Subcutaneous adipose tissue (tissue), 4 donors: ENCODE results near the gene LCE5A. TPM values are rescaled to one million over a fixed set of nuclear protein-coding genes. Genes with fewer than 3 reads are reported as not detected.

ENCODE experiments used
- total RNA-seq, 4 donors: library from RNA; depleted of rRNA; stranded (reverse); fragments of >200 nt; gene quantifications; one replicate each; pipeline ENCODE4 v1.1.0, GENCODE V29; 2016
- TF ChIP-seq, protein P1 (sequence below): fragments of 450-650 bp; IDR thresholded peaks from one replicate; pipeline ENCODE4 v1.5.1; 2016; ENCODE audit warnings: low read depth, mild to moderate bottlenecking, control low read depth, antibody characterized with exemption, moderate library complexity

Gene LCE5A
- total RNA-seq, 4 donors from 2014 or later: not detected

DNA sequence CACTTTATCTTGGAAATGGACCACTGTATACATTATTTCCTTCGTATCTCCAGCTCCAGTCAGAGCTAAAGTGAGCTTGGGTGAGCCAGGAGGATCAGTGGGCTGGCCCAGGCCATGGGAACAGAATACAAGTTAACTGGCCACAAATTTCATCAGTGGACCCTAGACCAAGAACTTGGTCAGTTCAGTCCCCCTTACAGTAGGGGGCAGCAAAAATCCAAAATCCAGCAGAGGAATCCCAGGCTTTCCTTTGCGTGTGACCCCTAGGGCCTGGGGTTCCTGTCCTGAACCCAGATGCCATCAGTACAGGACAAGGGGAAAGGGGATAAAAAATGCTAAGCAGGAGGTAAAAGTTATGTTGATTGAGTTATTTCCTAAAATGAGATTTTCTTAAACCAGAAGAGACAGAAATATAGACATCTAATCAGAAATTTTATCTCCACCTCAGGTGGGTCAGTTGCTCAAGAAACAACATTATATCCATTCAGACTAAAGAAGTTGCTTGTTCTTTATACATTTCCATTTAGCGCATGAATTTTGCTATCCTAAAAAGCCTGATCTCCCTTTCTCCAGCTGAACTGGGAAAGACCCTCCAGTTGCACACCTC lies 24.1 kb upstream of the LCE5A start:
- TF ChIP-seq, protein P1, sequence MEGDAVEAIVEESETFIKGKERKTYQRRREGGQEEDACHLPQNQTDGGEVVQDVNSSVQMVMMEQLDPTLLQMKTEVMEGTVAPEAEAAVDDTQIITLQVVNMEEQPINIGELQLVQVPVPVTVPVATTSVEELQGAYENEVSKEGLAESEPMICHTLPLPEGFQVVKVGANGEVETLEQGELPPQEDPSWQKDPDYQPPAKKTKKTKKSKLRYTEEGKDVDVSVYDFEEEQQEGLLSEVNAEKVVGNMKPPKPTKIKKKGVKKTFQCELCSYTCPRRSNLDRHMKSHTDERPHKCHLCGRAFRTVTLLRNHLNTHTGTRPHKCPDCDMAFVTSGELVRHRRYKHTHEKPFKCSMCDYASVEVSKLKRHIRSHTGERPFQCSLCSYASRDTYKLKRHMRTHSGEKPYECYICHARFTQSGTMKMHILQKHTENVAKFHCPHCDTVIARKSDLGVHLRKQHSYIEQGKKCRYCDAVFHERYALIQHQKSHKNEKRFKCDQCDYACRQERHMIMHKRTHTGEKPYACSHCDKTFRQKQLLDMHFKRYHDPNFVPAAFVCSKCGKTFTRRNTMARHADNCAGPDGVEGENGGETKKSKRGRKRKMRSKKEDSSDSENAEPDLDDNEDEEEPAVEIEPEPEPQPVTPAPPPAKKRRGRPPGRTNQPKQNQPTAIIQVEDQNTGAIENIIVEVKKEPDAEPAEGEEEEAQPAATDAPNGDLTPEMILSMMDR: no peak

DNA sequence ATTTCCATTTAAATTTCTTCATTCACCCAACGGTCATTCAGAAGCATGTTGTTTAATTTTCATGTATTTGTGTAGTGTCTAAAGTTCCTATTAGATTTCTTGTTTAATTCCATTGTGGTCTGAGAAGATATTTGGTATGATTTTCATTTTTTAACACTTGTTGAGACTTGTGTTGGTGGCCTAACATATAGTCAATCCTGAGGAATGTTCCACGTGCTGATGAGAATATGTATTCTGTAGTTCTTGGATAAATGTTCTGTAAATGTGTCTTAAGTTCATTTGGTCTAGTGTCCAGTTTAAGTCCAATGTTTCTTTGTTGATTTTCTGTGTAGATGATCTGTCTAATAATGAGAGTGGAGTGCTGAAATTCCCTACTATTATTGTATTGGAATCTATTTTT lies 22.7 kb upstream of the LCE5A start:
- TF ChIP-seq, protein P1: no peak

DNA sequence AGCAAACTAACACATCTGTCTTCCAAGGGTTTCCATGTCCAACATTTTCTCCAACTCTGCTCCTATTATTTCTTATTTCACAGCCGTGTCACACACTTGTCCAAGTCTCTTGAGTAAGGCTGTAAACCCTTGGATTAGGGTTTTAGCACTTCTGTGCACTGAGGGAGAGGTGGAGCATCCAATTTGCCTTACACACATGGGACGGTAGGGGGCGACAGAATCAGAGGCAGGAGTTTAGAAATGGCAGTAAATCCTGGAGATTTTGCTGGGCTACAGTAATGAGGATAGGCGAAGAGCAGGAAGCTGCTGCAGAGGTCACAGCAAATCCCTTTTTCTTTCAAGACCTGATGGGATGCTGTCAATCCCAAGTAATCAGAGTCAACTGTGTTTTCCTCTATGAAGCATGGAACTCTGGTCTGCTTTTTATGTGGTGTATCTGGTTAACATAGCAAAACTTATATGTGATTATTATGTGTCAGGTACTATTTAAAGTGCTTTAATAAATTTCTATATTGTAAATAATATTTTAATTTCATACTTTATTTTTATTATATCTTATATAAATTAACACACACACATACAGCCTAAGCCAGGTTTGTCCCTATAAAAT lies 15.4 kb upstream of the LCE5A start:
- TF ChIP-seq, protein P1: no peak

DNA sequence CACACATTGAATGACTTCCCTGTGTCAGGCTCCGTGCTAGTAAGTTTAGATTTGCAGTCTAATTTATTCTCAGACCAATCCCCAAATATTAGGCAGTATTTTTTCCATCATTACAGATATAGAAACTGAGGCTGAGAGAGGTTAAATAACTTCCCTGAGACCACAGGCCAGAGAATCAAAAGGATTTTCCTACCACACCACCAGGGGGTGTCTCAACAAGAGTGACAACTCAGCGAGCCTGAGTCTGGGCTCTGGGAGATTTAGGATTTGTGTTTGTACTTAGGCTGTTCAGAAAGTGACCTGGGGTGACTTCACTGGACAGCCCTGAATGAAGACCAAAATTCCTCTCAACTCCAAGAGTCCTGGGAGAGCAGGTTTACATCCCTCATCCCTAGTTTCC lies 13.3 kb upstream of the LCE5A start:
- TF ChIP-seq, protein P1: no peak

DNA sequence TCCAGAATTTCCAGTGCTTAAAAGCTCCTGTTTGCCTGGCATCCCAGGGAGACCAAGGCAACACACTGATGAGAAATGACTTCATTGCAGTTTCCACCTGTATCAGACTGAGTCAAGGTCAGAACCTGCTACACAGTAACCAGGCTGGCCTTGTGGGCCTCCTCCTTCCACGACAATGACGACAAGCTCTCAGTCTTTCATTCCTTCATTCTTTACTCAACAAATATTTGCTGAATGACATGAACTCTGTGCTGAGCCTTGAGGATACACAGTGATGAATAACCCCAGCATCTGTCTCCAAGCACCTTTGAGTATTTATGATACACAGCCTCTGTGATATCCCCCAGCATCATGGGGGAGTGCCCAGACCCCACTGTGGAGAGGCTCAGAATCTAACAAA lies 8.9 kb upstream of the LCE5A start:
- TF ChIP-seq, protein P1: no peak

DNA sequence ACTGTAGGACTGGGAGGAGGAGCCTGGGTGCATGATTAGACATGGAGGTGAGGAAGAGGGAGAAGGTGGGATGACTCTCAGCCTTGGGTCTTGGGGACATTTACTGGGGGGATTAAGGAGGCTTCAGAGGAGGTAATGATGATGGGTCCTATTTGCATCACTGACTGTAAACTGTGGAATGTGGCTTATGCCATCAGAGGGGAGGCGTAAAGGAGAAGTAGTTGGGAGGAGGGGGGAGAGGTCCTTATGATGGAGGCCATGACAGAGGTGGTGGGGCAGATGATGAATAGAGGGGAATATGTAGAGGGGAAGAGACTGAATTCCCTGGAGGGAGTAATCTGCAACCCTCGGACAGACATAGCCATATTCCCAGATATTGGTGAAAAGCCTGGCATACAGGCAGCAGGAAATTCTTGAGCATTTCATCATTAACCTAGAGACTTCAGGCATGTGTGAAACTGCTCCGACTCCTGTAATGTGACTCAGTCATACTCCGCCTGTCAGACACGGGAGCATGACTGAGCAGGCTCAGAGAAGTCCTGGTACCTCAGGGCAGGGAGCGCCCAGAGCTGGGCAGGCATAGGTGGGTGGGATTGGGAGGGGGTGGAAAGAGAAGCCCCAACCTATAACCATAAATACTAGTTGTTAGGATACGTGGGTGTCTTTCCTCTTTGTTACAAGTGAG lies 8.0 kb upstream of the LCE5A start:
- TF ChIP-seq, protein P1: no peak

DNA sequence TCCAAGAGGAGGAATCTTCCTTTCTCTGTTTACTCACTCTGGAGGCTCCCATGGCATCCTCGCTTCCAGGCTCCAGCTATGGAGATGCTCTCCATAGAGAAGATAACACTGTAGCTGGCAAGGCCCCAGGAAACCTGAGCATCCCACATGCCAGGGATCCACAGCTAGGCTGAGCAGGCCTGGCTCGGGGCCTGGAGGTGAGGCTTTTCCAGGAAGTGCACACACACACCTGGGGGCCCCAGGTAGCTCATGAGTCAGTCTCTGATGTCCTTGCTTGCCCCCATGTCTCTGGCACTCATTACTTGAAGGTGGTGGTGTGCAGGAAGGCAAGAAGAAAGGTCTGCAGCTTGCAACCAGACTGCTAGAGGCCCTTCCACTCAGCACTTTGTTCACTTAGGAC lies 5.5 kb upstream of the LCE5A start:
- TF ChIP-seq, protein P1: no peak
